HCT116 (cell line): ENCODE data around the gene C10orf95. TPM values are rescaled to one million over a fixed set of nuclear protein-coding genes. Genes with fewer than 3 reads are reported as not detected.

Experiments
- ATAC-seq: fragments of 200-7000 bp; cut with Tn5 transposase; 2 replicates; pipeline ENCODE4 v1.9.1; 2020; ENCODE audit warnings: mild to moderate bottlenecking, moderate library complexity
- BruUV-seq: library from RNA; stranded (reverse); fragments of 400-500 nt; replicated peaks from 2 replicates; lab custom pipeline; 2021; lab: Mats Ljungman, UMichigan
- CTCF ChIA-PET: fragments of 300-600 bp; sonication (Branson Sonifier 250); formaldehyde crosslinking; loops from one replicate; lab custom pipeline; 2021; ENCODE audit warnings: antibody characterized with exemption; lab: Charles Lee
- POLR2A ChIA-PET: fragments of 300-600, 350-600 bp; sonication (Branson Sonifier 250); formaldehyde crosslinking; loops from one replicate; lab custom pipeline; 2021; ENCODE audit warnings: antibody characterized with exemption; lab: Charles Lee
- RAD21 ChIA-PET, 2 experiments: fragments of 300-600 bp; sonication (Branson Sonifier 250); formaldehyde crosslinking; loops; one replicate each; lab custom pipeline; 2023; ENCODE audit warnings: low total read pairs in 2 of 2; ENCODE audit not compliant: uncharacterized antibody in 2 of 2, unreplicated experiment in 2 of 2, low non-redundant PET in 1 of 2; lab: Charles Lee
- DNase-seq: peaks from one replicate; pipeline ENCODE4 v3.0.0-alpha.2; 2010; ENCODE audit warnings: low read depth, low spot score
- H2AFZ ChIP-seq: fragments of 200-600 bp; shearing (Covaris generic), sonication (generic); 2 replicates; pipeline ENCODE4 v1.6.1; 2017; ENCODE audit warnings: low read depth, mixed run types, mixed read lengths, antibody characterized with exemption, low read length; ENCODE audit not compliant: poor library complexity, severe bottlenecking
- H3K27ac ChIP-seq: 2 replicates; pipeline ENCODE4 v1.5.1; 2012; ENCODE audit warnings: low read depth, low read length
- H3K27me3 ChIP-seq: fragments of 200-600 bp; sonication (generic); 2 replicates; pipeline ENCODE4 v1.6.1; 2016; ENCODE audit warnings: mixed run types, low read length, mixed read lengths; ENCODE audit not compliant: insufficient read depth
- H3K36me3 ChIP-seq, 2 experiments: fragments of 200-500 bp in 1 of 2; fragments of 200-600 bp in 1 of 2; sonication (Bioruptor generic) in 1 of 2; sonication (generic) in 1 of 2; 2 replicates each; pipeline versions ENCODE4 v1.5.1 to v1.6.1; 2014 to 2016; ENCODE audit warnings: low read length in 2 of 2, inconsistent platforms in 1 of 2, mixed read lengths in 1 of 2, mixed run types in 1 of 2; ENCODE audit not compliant: insufficient read depth in 2 of 2, control insufficient read depth in 1 of 2
- H3K4me1 ChIP-seq, 2 experiments: fragments of 200-600 bp in 1 of 2; sonication (generic) in 1 of 2; 2 replicates each; pipeline versions ENCODE4 v1.5.1 to v1.6.1; 2012 to 2017; ENCODE audit warnings: low read length in 2 of 2, inconsistent platforms in 1 of 2, mild to moderate bottlenecking in 1 of 2, mixed read lengths in 1 of 2, mixed run types in 1 of 2, moderate library complexity in 1 of 2; ENCODE audit not compliant: insufficient read depth in 2 of 2, control insufficient read depth in 1 of 2
- H3K4me2 ChIP-seq: fragments of 200-600 bp; sonication (generic); 2 replicates; pipeline ENCODE4 v1.6.1; 2017; ENCODE audit warnings: mixed run types, low read length, mixed read lengths
- H3K4me3 ChIP-seq, 2 experiments: fragments of 200-600 bp in 1 of 2; sonication (generic) in 1 of 2; replicated peaks in 1 of 2; 2 replicates each; pipeline ENCODE4 v1.5.1; 2011 to 2016; ENCODE audit warnings: low read length in 2 of 2, control low read depth in 1 of 2, low read depth in 1 of 2, mild to moderate bottlenecking in 1 of 2, mixed read lengths in 1 of 2, mixed run types in 1 of 2
- H3K79me2 ChIP-seq: fragments of 200-600 bp; sonication (generic); 2 replicates; pipeline ENCODE4 v1.6.1; 2017; ENCODE audit warnings: mild to moderate bottlenecking, mixed run types, low read length, moderate library complexity, mixed read lengths; ENCODE audit not compliant: insufficient read depth
- H3K9ac ChIP-seq: fragments of 200-600 bp; sonication (generic); 2 replicates; pipeline ENCODE4 v1.6.1; 2016; ENCODE audit warnings: low read length, mixed read lengths
- H3K9me2 ChIP-seq: fragments of 200-600 bp; sonication (generic), shearing (Covaris generic); 2 replicates; pipeline ENCODE4 v1.6.1; 2017; ENCODE audit warnings: mixed run types, mild to moderate bottlenecking, moderate library complexity; ENCODE audit not compliant: insufficient read depth
- H3K9me3 ChIP-seq, 2 experiments: fragments of 200-500 bp in 1 of 2; fragments of 200-600 bp in 1 of 2; sonication (Bioruptor generic) in 1 of 2; sonication (generic) in 1 of 2; 2 replicates each; pipeline ENCODE4 v1.6.1; 2014 to 2017; ENCODE audit warnings: low read length in 2 of 2, mixed read lengths in 2 of 2, inconsistent platforms in 1 of 2, low read depth in 1 of 2, mild to moderate bottlenecking in 1 of 2, mixed run types in 1 of 2, moderate library complexity in 1 of 2; ENCODE audit not compliant: control insufficient read depth in 1 of 2, insufficient read depth in 1 of 2
- H4K20me1 ChIP-seq: fragments of 200-600 bp; sonication (generic), shearing (Covaris generic); 2 replicates; pipeline ENCODE4 v1.6.1; 2017; ENCODE audit warnings: mixed run types, mild to moderate bottlenecking, moderate library complexity; ENCODE audit not compliant: insufficient read depth
- ATF3 ChIP-seq: IDR thresholded peaks from 2 replicates; pipeline ENCODE4 v1.6.1; 2012
- CBX3 ChIP-seq: IDR thresholded peaks from 2 replicates; pipeline ENCODE4 v1.6.1; 2012; ENCODE audit warnings: low read depth
- EZH2 ChIP-seq: fragments of 200-600 bp; sonication (generic); IDR thresholded peaks from 2 replicates; pipeline ENCODE4 v1.6.1; 2017; ENCODE audit warnings: antibody characterized with exemption, mixed run types
- POLR2AphosphoS5 ChIP-seq: IDR thresholded peaks from 2 replicates; pipeline ENCODE4 v1.6.1; 2011; ENCODE audit warnings: mild to moderate bottlenecking, low read depth, low read length, moderate library complexity
- TCF7L2 ChIP-seq: IDR thresholded peaks from 2 replicates; pipeline ENCODE4 v1.7.0; 2011; ENCODE audit warnings: borderline replicate concordance, inconsistent platforms; ENCODE audit not compliant: insufficient read depth, insufficient read length; ENCODE audit errors: extremely low read depth
- YY1 ChIP-seq: IDR thresholded peaks from 2 replicates; pipeline ENCODE4 v1.6.1; 2011; ENCODE audit warnings: low read length, low read depth, moderate library complexity, mild to moderate bottlenecking; ENCODE audit not compliant: insufficient replicate concordance; ENCODE audit errors: extremely low read depth
- ZNF274 ChIP-seq: fragments of 200-500 bp; sonication (Bioruptor generic); IDR thresholded peaks from 2 replicates; pipeline ENCODE4 v1.6.1; 2014; ENCODE audit warnings: mild to moderate bottlenecking, low read depth, low read length, inconsistent platforms
- intact Hi-C: fragments of 100-400 bp; cut with micrococcal nuclease; formaldehyde crosslinking; loops from 2 replicates; pipeline ENCODE4 v1.10.0; 2022
- total RNA-seq: library from RNA; stranded (reverse); gene quantifications from one replicate; pipeline ENCODE4 v1.2.1, GENCODE V29; 2021; ENCODE audit not compliant: unreplicated experiment

The C10orf95 gene
- total RNA-seq, 1 experiment from 2014 or later, result 2.1 TPM

- H3K9me2 ChIP-seq, result no peaks in the 10 kb centered on the region
These were observed 1.8 kb downstream of the C10orf95 start for GRCh38 chr10:102449321-102450123.

GRCh38 chr10:102444851-102445250 is 6.5 kb downstream of the C10orf95 start:
- H3K9me3 ChIP-seq, result no peaks in the 10 kb centered on the region
- H3K4me2 ChIP-seq, result no peak overlapping the region
- intact Hi-C loops, result no loop called here
- H3K27me3 ChIP-seq, result no peaks in the 10 kb centered on the region
- TF ChIP-seq ZNF274, result no peak
- TF ChIP-seq TCF7L2, result no peak
- no peak for TF ChIP-seq CBX3
- TF ChIP-seq ATF3, result no peak
- ATAC-seq, result no peak
- H3K36me3 ChIP-seq, result no peaks in the 10 kb centered on the region
- DNase-seq, result no peak
- no peak overlapping the region for H3K4me3 ChIP-seq
- H3K9ac ChIP-seq, result no peak overlapping the region
- H3K4me1 ChIP-seq, result peaks cover 5 to 6% of the 10 kb centered on the region in 2 experiments
- H3K9me2 ChIP-seq, result no peaks in the 10 kb centered on the region
- no peaks in the 10 kb centered on the region; the same call in 1 of the 2 replicates for H3K79me2 ChIP-seq
- no peaks in the 10 kb centered on the region for H4K20me1 ChIP-seq
- ChIA-PET CTCF (no interaction called here), POLR2A (no interaction called here), RAD21 (no interaction called here)
- H2AFZ ChIP-seq, result no peak overlapping the region
- no TSS peak for BruUV-seq
- no peak overlapping the region for H3K27ac ChIP-seq

More at GRCh38 chr10:102449321-102450123, 1.8 kb downstream of the C10orf95 start:
- Histone ChIP-seq H4K20me1 (no peaks in the 10 kb centered on the region), H3K79me2 (peaks cover 35% of the 10 kb centered on the region), H3K36me3 (0 out of 4 replicates have a peak, but pooled peaks cover 0 to 10% of the 10 kb centered on the region in 2 experiments), H3K9ac (peak overlapping the region; percentile 97), H3K4me3 (peak overlapping the region; percentile 72 to 100), H2AFZ (no peak overlapping the region)
- TF ChIP-seq EZH2, result no peak
- peak; percentile 79 for TF ChIP-seq YY1
- peak; percentile 83 for TF ChIP-seq POLR2AphosphoS5
- TF ChIP-seq, all 23 proteins: peak for 2
- ATAC-seq (peak; percentile 71), DNase-seq (peak; percentile 84)
- Histone ChIP-seq H3K4me1 (peaks cover 28 to 38% of the 10 kb centered on the region in 2 experiments), H3K9me3 (no peaks in the 10 kb centered on the region), H3K27ac (peak overlapping the region; percentile 98), H3K4me2 (peak overlapping the region; percentile 98), H3K27me3 (no peaks in the 10 kb centered on the region)
- ChIA-PET RAD21 (no interaction called here), CTCF (interaction anchor here (0.6 to 2.7 kb wide), 7 partner anchors 9 to 280 kb away, joined by 3 to 16 read pairs (median 3); no protein-coding TSS in a partner anchor), POLR2A (interaction anchor here (1.1 to 6.1 kb wide), 4 partner anchors 9 to 28 kb away, joined by 8 to 39 read pairs (median 29); partner anchors contain the start of genes CUEDC2 and FBXL15)
- BruUV-seq, result no TSS peak
- intact Hi-C loops, result loop anchor here (1.0 to 2.0 kb wide), 3 partner anchors 17 to 55 kb away; partner anchors contain the start of genes CUEDC2 and NFKB2
